Measurements from ENCODE around the gene FOXC2.
"Not testable (repeated sequence)": the region's sequence is repeated elsewhere in the genome, so short reads cannot be mapped to it uniquely, and the experiment has no call there.

Gene FOXC2

DNA sequence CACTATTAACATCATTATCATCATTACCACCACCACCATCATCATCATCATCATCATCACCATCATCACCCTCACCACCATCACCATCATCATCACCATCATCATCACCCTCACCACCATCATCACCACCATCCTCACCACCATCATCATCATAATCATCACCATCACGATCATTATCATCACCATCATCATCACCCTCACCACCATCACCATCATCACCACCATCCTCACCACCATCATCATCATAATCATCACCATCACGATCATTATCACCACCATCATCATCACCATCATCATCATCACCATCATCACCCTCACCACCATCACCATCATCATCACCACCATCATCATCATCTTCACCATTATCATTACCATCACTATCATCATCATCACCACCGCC lies 21.3 kb downstream of the FOXC2 start:
- not testable (repeated sequence) for DNase-seq (ENCODE audit: low read depth in 2 of 2)

DNA sequence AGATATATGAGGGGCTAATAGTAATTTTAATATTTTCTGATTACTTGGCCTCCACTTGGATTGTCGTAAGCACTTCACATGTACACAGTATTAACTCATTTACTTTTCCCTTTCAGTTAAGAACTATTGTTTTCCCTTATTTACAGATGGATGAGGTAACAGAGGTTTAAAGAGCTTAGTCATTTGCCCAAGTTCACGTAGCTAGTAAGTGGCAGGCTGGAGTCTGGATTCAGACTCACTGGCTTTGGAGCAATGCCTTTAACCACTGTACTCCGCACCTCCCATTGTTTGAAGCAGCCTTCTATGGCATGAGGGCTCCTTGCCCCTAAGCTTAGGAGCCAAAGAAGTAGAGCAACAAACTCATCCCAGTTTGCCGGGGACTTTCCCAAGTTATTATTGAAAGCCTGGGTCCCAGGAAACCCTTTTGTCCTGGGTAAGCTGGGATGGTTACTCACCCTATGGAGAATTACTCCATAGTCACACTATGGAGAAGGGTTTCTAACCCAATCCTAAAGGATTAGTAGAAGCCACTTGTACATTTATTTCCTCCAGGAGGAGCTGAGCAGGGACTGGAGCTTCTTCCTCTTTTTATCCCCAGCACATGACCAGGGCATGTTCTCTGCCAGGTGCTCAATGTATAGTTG lies 24.0 kb downstream of the FOXC2 start:
- DNase-seq (ENCODE audit: low read depth in 2 of 2) = no peak

- no peak for DNase-seq (ENCODE audit: low read depth in 2 of 2)
These were observed 24.6 kb downstream of the FOXC2 start for GRCh38 chr16:86591270-86591669.

DNA sequence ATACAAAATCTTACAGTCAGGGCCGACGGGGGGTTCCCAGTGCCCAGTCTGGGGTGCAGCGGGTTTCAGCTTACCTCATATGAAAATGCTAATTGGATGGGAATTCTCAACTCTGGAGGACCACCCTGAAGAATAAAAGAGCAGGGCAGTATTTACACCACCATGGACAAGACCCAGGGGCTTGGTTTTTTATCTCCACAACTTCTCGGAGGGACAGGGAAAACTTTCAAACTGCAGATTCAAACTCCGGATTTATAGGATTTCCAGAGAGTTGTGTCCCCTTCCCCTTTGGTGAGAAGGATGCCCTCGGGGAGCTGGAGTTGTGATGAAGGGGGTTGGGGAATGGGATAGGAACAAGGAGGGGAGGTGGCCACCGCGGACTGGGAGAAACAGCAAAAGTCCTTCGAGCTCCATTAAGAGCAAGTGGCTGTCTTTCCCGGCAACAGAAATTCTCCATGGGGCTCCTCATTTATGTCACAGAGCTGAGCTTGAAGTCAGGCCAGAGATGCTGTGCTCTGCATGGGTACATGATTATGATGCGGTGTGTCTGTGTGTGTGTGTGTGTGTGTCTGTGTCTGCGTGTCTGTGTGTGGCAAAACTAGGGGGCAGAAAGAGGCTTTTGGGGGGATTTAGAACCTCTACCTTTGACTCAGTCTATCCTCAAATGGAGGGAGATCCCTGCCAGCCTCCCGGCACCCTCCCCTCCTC lies 27.4 kb downstream of the FOXC2 start:
- no peak for DNase-seq (ENCODE audit: low read depth in 2 of 2)

GRCh38 chr16:86594721-86595120 lies 28.1 kb downstream of the FOXC2 start:
- DNase-seq (ENCODE audit: low read depth in 2 of 2) = no peak

DNA sequence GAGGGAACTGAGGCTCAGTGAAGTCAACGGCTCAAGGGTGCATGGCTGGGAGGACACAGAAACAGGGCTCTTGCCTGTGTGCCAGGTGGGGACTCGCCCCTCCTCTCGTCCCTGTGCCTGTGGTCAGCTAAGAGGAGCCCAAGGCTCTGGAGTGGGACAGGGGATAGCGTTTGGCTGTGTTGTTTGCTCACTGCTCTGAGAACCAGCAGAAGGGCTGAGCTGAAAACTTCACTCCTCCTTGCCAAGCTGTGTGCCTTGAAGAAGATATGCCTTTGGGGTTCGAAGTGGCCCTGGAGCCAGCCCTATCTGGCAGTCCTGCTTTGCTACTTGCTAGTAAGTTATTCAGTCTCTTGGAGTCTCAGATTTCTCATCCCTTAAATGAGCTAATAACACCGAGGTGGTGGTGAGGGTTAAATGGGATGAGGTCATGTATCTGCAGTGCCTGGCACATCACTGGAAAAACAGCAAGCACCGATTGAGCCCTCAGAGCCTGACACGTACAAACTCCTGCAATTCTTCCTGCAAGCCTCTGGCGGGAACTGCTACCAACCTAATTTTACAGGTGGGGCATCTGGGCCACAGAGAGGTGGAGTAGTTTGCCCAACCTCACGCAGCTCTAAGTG lies 29.5 kb downstream of the FOXC2 start:
- no peak for DNase-seq (ENCODE audit: low read depth in 2 of 2)

DNA sequence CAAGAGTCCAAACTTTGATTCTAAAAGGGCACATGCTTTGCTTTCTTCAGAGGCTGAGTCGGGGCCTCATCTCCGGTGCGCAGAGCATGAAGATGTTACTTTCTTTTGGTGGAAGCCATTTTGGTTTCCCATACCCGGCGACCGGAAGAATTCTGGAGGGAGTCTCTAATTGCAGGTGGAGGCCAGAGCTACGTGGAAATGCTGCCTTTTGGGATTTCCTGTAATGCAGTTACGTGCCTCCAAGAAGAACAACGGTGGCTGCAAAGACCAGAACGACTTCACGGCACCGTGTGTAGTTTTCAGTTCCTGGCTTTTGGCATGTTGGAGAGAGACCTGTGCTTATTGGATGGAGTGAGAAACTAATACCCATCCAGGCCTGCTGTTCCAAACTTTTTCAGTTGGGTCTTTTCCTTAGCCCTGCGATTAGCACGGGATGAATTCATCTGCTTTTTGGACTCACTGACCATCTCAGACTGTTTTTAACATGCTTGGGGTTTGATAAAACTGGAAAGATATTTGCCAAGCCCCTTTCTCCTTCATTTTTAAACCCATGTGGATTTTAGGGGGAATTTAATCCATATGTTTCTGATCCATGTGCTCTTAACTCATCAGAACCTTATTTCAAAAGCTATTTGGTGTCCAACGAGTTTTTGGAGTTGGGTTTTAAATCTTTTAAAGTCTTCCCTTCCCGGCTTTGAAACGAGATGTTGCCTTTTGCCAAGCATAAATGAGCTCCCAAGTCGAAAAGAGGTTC lies 30.7 kb downstream of the FOXC2 start:
- DNase-seq (ENCODE audit: low read depth in 2 of 2) = no peak

- no peak for DNase-seq (ENCODE audit: low read depth in 2 of 2)
These were observed 31.4 kb downstream of the FOXC2 start for GRCh38 chr16:86597880-86598606.

- DNase-seq (ENCODE audit: low read depth in 2 of 2) = no peak
These were observed 32.3 kb downstream of the FOXC2 start for GRCh38 chr16:86598607-86599565.

DNA sequence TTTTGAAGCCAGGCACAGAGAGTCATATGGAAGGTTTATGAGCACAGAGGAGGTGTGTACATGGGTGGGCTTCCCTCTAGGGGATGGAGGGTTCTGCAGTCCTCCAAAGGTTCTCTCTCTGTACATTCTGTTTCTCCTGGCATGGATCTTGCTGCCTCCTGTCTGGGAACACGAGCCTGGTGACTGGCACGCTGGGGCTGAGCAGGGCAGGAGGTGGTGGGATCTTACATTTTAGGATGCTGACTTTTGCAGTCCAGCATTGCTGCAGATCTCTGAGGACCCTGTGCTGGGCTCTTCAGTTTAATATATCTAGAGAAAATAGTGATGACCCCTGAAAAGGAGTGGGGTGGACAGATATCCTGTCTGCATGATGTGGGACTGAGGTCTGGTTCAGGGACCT lies 34.7 kb downstream of the FOXC2 start:
- DNase-seq (ENCODE audit: low read depth in 2 of 2) = no peak

GRCh38 chr16:86602521-86602920 lies 35.9 kb downstream of the FOXC2 start:
- no peak for DNase-seq (ENCODE audit: low read depth in 2 of 2)

- DNase-seq (ENCODE audit: low read depth in 2 of 2) = peak in 1 of 2 donors; percentile 16
These were observed 38.0 kb downstream of the FOXC2 start for GRCh38 chr16:86604436-86605193.

GRCh38 chr16:86605950-86606349 lies 39.3 kb downstream of the FOXC2 start:
- DNase-seq (ENCODE audit: low read depth in 2 of 2) = no peak

GRCh38 chr16:86608301-86608747 lies 41.7 kb downstream of the FOXC2 start:
- DNase-seq (ENCODE audit: low read depth in 2 of 2) = no peak

- DNase-seq (ENCODE audit: low read depth in 2 of 2) = no peak
These were observed 42.5 kb downstream of the FOXC2 start for GRCh38 chr16:86609115-86609514.

- DNase-seq (ENCODE audit: low read depth in 2 of 2) = no peak
These were observed 43.0 kb downstream of the FOXC2 start for GRCh38 chr16:86609661-86610060.

DNA sequence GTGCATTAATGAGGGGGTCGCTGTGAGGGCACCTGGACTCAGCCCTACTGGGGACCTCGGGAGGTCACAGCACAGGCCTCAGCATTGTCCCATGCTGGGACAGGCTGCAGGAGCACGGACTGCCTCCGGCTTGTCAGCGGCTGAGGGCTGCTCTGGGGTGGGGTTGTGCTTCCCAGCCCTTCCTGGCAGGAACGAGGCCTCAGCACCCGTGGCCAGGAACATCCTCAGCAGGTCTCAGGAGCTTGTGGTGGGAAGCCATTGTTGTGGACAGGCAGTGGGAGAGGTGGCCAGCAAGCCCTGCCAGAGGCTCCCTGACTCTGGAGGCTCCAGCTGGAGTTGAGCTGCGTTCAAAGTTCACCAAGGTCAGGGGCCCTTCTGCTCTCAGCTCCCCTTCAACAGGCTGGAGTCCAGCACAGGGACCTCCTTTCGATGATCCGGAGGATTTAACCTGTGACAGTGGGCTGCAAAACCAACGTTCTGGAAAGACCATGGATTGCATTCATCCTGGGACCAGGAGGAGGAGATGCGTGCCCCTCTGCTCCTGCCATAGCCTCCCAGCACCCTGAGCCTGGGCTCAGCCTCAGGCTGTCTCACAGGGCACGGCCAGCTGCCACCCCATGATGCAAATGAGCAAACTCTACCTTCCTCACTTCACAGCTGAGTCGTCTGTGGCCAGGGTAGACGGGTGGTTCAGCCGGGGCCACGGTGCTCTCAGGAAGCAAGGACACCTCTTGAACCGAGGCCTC lies 44.3 kb downstream of the FOXC2 start:
- no peak for DNase-seq (ENCODE audit: low read depth in 2 of 2)

DNA sequence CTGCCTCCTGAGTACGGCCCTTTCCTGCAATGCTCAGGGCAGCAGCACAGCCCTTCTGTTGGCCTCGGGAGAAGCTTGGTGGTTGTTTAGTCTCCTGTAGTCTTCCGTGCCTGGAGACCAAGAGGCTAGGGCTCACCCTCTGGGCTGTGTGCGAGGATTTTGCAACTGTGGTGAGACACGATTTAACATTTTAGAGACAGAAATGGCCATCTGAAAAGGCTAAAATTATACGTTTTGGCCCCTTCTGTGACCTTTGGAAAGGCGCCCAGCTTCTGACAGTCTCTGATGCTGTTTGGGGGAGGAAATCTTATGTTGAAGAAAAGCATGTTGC lies 44.9 kb downstream of the FOXC2 start:
- DNase-seq (ENCODE audit: low read depth in 2 of 2) = no peak

DNA sequence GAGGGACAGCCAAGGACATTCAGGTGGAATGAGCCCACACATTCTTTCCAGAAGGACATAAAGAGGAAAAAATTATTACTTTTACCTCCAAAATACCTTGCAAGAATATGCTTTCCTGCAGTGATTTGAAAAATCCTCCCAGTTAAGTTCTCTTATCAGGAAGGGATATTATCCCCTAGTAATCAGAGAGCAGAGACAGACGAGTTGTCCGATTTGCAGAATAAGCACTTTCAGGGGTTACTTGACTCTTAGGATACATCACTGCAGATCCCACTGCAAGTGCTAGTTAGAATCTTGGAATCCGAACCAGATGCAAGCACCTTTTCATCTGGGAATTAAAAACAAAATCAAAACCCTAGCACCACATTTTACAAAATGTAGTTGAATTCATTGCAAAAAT lies 45.3 kb downstream of the FOXC2 start:
- DNase-seq (ENCODE audit: low read depth in 2 of 2) = no peak

All from stimulated activated CD4-positive, alpha-beta T cell treated with anti-CD3 and anti-CD28 coated beads, Interleukin-1b, Interleukin-23, amount 100 ng/mL, for 1 hour (primary cell).